Stomach (tissue), 9 donors: Measurements from ENCODE around the gene CPT2. TPM values are rescaled to one million over a fixed set of nuclear protein-coding genes. Genes with fewer than 3 reads are reported as not detected.

Experiments used
- DNase-seq, 2 donors: peaks; one replicate each; pipeline versions ENCODE4 v3.0.0 to v3.0.0-alpha.2; 2013 to 2019
- H3K27ac ChIP-seq, 5 donors: fragments of 200-600 bp in 4 of 5; sonication (generic) in 4 of 5; one replicate each; pipeline ENCODE4 v1.5.1; 2013 to 2019; ENCODE audit warnings: mild to moderate bottlenecking in 1 of 5, moderate library complexity in 1 of 5
- H3K27me3 ChIP-seq, 3 donors: fragments of 200-600 bp; sonication (generic); one replicate each; pipeline ENCODE4 v1.5.1; 2017 to 2019; ENCODE audit warnings: mixed run types in 1 of 3
- H3K36me3 ChIP-seq, 4 donors: fragments of 200-600 bp; sonication (generic); 1 replicate in 3 of 4; 2 replicates in 1 of 4; pipeline ENCODE4 v1.5.1; 2016 to 2019
- H3K4me1 ChIP-seq, 4 donors: fragments of 200-600 bp; sonication (generic); one replicate each; pipeline ENCODE4 v1.5.1; 2016 to 2019
- H3K4me3 ChIP-seq, 4 donors: fragments of 200-600 bp; sonication (generic) in 3 of 4; one replicate each; pipeline ENCODE4 v1.5.1; 2016 to 2019; ENCODE audit warnings: mild to moderate bottlenecking in 1 of 4
- H3K9me3 ChIP-seq, 4 donors: fragments of 200-600 bp; sonication (generic); one replicate each; pipeline ENCODE4 v1.5.1; 2016 to 2019
- EP300 ChIP-seq: sonication (generic); formaldehyde crosslinking; IDR thresholded peaks from one replicate; pipeline ENCODE4 v1.6.1; 2017; ENCODE audit warnings: antibody characterized with exemption
- POLR2A ChIP-seq, 4 donors: fragments of 450-650 bp; IDR thresholded peaks; one replicate each; pipeline ENCODE4 v1.6.1; 2016; ENCODE audit warnings: antibody characterized with exemption in 4 of 4, control low read depth in 2 of 4, mild to moderate bottlenecking in 1 of 4, moderate library complexity in 1 of 4
- POLR2AphosphoS5 ChIP-seq, 3 donors: sonication (generic); formaldehyde crosslinking; IDR thresholded peaks; one replicate each; pipeline ENCODE4 v1.6.1; 2016; ENCODE audit warnings: antibody characterized with exemption in 3 of 3
- WGBS, 5 donors: extraction: QIAGEN DNeasy Blood & Tissue Kit in 3 of 5; methylation state at CpG; one replicate each; pipeline versions ENCODE4 v1.1.5 to v1.1.7; 2013 to 2018; 5-methylcytosine and 5-hydroxymethylcytosine counted together
- intact Hi-C: fragments of 100-400 bp; cut with DNase I; formaldehyde crosslinking; loops from one replicate; pipeline ENCODE4 v1.15.1; 2023; ENCODE audit warnings: low total_unique reads
- polyA plus RNA-seq, 3 donors: library from polyadenylated mRNA; stranded (reverse); fragments of 200-250 nt; gene quantifications; one replicate each; pipeline ENCODE4 v1.2.3, GENCODE V29; 2013
- total RNA-seq, 5 donors: library from RNA; depleted of rRNA; stranded (reverse); fragments of >200 nt; gene quantifications; one replicate each; pipeline versions ENCODE4 v1.1.0 to v1.2.3, GENCODE V29; 2014 to 2016
- TF ChIP-seq, protein P1 (sequence below), 7 experiments: fragments of 450-650 bp in 4 of 7; fragments of 200-600 bp in 3 of 7; sonication (generic) in 3 of 7; IDR thresholded peaks; one replicate each; pipeline ENCODE4 v1.5.1; 2016 to 2019; ENCODE audit warnings: antibody characterized with exemption in 7 of 7, control low read depth in 2 of 7, mild to moderate bottlenecking in 1 of 7
- donor health status: healthy with polysubstance abuse.
- donor health status: Bipolar disorder and iron deficiency.
- donor health status: healthy.

CPT2 gene
- total and polyA plus RNA-seq, 8 donors = 2.3 to 221 (median 19.4) TPM

DNA sequence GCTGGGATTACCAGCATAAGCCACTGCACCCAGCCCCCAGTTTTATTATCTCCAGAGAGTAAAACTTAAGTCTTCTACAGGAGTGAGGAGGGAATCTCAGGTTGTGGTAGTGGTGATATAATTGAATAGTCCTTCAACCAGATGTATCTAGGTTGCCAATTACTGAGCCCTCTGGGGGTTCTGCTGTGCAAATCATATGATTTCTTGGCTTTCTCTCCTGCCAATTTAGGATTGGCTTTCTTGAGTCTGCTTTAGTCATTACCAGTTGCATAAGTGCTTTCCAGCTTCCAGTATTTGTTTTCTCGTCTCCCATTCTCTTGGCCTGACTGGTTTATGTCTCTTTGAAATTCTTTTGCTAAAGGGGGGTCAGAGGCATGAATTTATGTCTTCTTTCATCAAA, 11.1 kb downstream of the CPT2 start:
- WGBS, 5 donors = 78 to 97% (median 96%) methylated on average over 1 of the region's 1 CpG
- Histone ChIP-seq H3K9me3 (peaks cover 5 to 23% (median 17%) of the 10 kb centered on the region in 4 donors), H3K27me3 (no peaks in the 10 kb centered on the region), H3K27ac (no peak overlapping the region), H3K36me3 (peaks cover 68 to 100% (median 100%) of the 10 kb centered on the region in 4 donors), H3K4me1 (no peaks in the 10 kb centered on the region), H3K4me3 (no peak overlapping the region)
- intact Hi-C loops = no loop called here
- TF ChIP-seq POLR2AphosphoS5 (IDR thresholded peaks at IDR 0.05) (no peak), EP300 (no peak), POLR2A (IDR thresholded peaks at IDR 0.05) (no peak)
- TF ChIP-seq, protein P1, sequence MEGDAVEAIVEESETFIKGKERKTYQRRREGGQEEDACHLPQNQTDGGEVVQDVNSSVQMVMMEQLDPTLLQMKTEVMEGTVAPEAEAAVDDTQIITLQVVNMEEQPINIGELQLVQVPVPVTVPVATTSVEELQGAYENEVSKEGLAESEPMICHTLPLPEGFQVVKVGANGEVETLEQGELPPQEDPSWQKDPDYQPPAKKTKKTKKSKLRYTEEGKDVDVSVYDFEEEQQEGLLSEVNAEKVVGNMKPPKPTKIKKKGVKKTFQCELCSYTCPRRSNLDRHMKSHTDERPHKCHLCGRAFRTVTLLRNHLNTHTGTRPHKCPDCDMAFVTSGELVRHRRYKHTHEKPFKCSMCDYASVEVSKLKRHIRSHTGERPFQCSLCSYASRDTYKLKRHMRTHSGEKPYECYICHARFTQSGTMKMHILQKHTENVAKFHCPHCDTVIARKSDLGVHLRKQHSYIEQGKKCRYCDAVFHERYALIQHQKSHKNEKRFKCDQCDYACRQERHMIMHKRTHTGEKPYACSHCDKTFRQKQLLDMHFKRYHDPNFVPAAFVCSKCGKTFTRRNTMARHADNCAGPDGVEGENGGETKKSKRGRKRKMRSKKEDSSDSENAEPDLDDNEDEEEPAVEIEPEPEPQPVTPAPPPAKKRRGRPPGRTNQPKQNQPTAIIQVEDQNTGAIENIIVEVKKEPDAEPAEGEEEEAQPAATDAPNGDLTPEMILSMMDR (IDR thresholded peaks at IDR 0.05) = no peak
- DNase-seq = no peak

DNA sequence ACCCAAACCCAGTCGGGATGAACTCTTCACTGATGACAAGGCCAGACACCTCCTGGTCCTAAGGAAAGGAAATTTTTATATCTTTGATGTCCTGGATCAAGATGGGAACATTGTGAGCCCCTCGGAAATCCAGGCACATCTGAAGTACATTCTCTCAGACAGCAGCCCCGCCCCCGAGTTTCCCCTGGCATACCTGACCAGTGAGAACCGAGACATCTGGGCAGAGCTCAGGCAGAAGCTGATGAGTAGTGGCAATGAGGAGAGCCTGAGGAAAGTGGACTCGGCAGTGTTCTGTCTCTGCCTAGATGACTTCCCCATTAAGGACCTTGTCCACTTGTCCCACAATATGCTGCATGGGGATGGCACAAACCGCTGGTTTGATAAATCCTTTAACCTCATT, 13.7 kb downstream of the CPT2 start:
- 80 to 94% (median 89%) methylated on average over 7 of the region's 7 CpGs for WGBS, 5 donors
- TF ChIP-seq EP300 = no peak
- Histone ChIP-seq H3K27ac (no peak overlapping the region), H3K4me1 (no peaks in the 10 kb centered on the region), H3K4me3 (no peak overlapping the region), H3K36me3 (peaks cover 69 to 100% (median 100%) of the 10 kb centered on the region in 4 donors), H3K27me3 (no peaks in the 10 kb centered on the region), H3K9me3 (peaks cover 5 to 17% (median 15%) of the 10 kb centered on the region in 4 donors)
- DNase-seq = no peak
- intact Hi-C loops = no loop called here

DNA sequence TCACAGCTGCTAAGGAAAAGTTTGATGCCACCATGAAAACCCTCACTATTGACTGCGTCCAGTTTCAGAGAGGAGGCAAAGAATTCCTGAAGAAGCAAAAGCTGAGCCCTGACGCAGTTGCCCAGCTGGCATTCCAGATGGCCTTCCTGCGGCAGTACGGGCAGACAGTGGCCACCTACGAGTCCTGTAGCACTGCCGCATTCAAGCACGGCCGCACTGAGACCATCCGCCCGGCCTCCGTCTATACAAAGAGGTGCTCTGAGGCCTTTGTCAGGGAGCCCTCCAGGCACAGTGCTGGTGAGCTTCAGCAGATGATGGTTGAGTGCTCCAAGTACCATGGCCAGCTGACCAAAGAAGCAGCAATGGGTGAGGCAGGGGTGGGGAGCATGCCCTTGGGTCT, 14.3 kb downstream of the CPT2 start:
- H3K27me3 ChIP-seq = no peaks in the 10 kb centered on the region
- H3K27ac ChIP-seq = no peak overlapping the region
- H3K4me1 ChIP-seq = no peaks in the 10 kb centered on the region
- no peak for DNase-seq
- intact Hi-C loops = no loop called here
- peaks cover 70 to 100% (median 100%) of the 10 kb centered on the region in 4 donors for H3K36me3 ChIP-seq
- H3K4me3 ChIP-seq = no peak overlapping the region
- WGBS, 5 donors = 95 to 99% (median 97%) methylated on average over 3 to 11 of the region's 11 CpGs
- peaks cover 0 to 11% (median 9%) of the 10 kb centered on the region in 4 donors for H3K9me3 ChIP-seq
- no peak for TF ChIP-seq POLR2AphosphoS5 (IDR thresholded peaks at IDR 0.05)
- TF ChIP-seq POLR2A (IDR thresholded peaks at IDR 0.05) = no peak
- no peak for TF ChIP-seq EP300
- TF ChIP-seq, protein P1 (IDR thresholded peaks at IDR 0.05) = no peak

DNA sequence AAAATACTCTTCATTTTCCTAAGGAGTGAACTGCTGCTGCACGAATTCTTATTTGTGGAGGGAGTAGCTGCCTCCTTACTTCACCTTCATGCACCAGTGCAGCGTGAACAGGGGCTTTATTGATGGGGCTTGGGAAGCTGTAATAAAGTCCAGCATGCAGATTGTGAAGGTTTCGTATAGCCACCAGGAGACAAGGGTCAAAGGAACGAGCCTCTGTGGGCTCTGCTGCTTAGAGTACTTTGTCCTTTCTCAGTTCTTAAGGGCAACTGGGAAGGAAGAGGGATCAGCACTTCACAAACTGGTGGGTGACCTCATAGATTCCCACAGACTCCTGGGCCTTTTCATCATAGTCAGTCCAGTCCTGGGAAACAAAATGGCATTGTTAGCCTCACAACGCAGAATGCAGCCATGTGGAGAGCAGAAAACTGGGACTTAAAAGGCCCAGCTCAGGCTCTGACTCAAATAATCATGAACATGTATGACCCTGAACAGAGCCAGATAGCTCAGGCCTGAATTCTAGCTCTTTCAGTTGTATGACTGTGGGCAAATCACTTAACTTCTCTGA, 17.8 kb downstream of the CPT2 start:
- intact Hi-C loops = no loop called here
- no peak for DNase-seq
- Histone ChIP-seq H3K27me3 (no peaks in the 10 kb centered on the region), H3K36me3 (peaks cover 65 to 95% (median 91%) of the 10 kb centered on the region in 4 donors), H3K9me3 (no peaks in the 10 kb centered on the region), H3K4me1 (peaks cover 3 to 13% (median 8%) of the 10 kb centered on the region in 4 donors), H3K4me3 (no peak overlapping the region), H3K27ac (no peak overlapping the region)
- WGBS, 5 donors = 78 to 90% (median 79%) methylated on average over 5 of the region's 5 CpGs
- TF ChIP-seq, protein P1 (IDR thresholded peaks at IDR 0.05) = no peak
- TF ChIP-seq EP300 = no peak
- no peak for TF ChIP-seq POLR2A (IDR thresholded peaks at IDR 0.05)
- TF ChIP-seq POLR2AphosphoS5 (IDR thresholded peaks at IDR 0.05) = no peak

DNA sequence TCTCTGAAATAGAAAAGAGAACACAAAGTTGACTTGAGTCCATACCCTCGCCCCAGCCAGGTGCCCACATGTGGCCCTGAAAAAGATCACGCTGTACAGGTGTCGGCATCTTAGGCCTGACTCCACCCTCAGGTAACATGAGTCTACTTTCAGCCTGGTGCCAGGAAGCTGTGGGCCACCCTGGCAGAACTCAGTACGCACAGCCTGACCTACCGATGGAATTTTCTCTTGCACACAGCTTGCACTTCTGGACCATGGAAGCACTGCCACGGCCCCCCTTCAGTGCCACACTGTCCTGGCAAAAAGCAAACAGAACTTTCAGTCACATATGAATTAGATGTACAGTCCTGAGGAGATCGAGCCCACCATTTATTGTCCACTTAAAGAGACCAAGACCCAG, 21.6 kb downstream of the CPT2 start:
- 83 to 91% (median 85%) methylated on average over 7 of the region's 7 CpGs for WGBS, 5 donors
- peaks cover 31 to 57% (median 54%) of the 10 kb centered on the region in 4 donors for H3K36me3 ChIP-seq
- TF ChIP-seq, protein P1 (IDR thresholded peaks at IDR 0.05) = no peak
- TF ChIP-seq POLR2A (IDR thresholded peaks at IDR 0.05) = no peak

More for the DNA sequence above, 21.6 kb downstream of the CPT2 start:
- intact Hi-C loops = no loop called here
- H3K27me3 ChIP-seq = no peaks in the 10 kb centered on the region
- no peak for DNase-seq
- no peaks in the 10 kb centered on the region for H3K9me3 ChIP-seq
- no peak overlapping the region for H3K4me3 ChIP-seq
- no peak overlapping the region for H3K27ac ChIP-seq
- peaks cover 10 to 28% (median 19%) of the 10 kb centered on the region in 4 donors for H3K4me1 ChIP-seq
